GM19351 (cell line): ENCODE results near the gene NELL2.
"Not testable (repeated sequence)": the region's sequence is repeated elsewhere in the genome, so short reads cannot be mapped to it uniquely, and the experiment has no call there.

Source experiments
- ATAC-seq: cut with Tn5 transposase; IDR thresholded peaks from one replicate; pipeline ENCODE4 v1.9.1; 2021; ENCODE audit warnings: mild to moderate bottlenecking, moderate library complexity; ENCODE audit not compliant: unreplicated experiment

NELL2 gene

DNA sequence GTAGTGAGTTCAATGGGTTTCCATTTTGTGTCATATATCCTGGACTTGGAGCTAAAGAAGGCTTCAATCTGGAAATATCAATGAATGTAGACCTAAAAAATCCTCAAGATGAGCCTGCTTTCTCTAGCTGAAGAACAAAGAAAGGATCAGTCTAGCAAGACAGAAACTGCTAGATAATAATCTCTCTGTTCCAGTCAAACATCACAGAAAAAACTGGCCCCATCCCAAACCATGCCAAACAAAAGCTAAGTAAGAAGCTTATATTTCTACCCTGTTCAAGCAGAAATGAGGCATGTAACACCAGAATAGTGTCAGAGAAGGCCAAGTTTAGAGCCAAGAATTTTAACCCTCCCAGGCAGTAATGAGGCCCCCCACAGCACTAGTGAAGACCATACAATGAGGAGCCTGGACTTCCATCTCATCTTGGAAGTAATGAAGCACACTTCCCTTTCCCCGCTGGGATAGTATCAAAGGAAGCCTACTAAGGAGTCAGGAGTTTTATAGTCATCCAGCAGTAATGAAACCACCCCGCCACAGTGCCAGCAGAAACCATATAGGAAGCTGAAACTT, 95.8 kb downstream of the NELL2 start:
- ATAC-seq = no peak

DNA sequence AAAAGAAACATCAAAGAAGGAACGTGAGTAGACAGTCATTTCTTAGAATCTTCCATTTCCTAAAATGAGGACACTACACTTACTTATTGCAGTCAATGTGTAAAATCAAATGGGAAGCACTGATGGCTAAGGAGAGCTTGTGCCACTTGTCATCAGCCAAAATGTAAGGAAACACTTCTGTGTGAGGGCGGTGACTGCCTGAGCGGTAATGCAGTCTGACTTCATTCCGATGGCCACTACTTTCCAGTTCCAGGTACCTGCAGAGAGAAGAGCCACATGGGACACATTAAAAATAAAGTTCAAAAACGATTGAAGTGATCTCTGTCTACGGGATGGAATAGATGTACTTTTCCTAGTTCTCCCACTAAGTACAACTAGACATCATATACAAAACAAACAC, 96.3 kb downstream of the NELL2 start:
- no peak for ATAC-seq

DNA sequence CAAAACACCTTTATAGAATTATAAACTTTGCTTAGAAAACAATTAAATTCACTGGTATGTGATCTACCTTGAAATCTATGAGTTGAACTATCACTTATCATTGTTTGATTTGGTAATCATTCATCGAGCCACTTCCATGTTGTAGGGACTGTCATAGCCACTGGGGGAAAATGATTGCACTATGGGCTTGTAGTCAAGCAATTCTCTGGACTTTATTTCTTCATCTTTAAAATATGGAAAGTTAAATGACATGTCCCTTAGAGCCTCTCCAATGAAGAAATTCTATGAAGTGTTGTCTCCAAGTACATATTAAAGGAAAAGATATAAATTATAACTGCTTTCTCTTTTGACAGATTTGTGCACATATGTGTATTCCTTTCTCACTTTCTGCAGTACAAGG, 97.3 kb downstream of the NELL2 start:
- ATAC-seq = no peak

GRCh38 chr12:44777044-44777443, 99.1 kb downstream of the NELL2 start:
- no peak for ATAC-seq

- ATAC-seq = no peak
Observed at GRCh38 chr12:44775901-44776300, 100.2 kb downstream of the NELL2 start.

- ATAC-seq = peak; percentile 73
Observed at GRCh38 chr12:44774815-44775411, 101.2 kb downstream of the NELL2 start.

GRCh38 chr12:44771485-44772021, 104.6 kb downstream of the NELL2 start:
- ATAC-seq = no peak

GRCh38 chr12:44765796-44766195, 110.3 kb downstream of the NELL2 start:
- no peak for ATAC-seq

DNA sequence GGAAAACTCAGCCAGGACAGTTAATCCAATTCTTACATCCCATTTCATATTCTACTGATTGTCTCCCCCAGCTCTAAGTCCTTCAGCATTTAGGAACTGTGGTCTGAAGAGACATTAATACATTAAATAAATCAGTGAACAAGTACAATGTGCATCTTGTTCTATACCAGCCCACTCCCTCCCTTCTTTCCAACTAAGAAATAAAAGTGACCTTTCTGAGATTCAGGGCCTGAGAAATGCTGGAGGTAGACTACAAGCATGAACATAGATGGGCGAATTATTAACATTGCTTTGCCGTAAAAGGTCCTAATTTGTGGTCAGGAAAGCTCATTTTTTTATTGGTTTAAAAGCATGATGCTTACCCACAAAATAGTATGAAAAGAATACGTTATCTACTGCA, 113.1 kb downstream of the NELL2 start:
- no peak for ATAC-seq

DNA sequence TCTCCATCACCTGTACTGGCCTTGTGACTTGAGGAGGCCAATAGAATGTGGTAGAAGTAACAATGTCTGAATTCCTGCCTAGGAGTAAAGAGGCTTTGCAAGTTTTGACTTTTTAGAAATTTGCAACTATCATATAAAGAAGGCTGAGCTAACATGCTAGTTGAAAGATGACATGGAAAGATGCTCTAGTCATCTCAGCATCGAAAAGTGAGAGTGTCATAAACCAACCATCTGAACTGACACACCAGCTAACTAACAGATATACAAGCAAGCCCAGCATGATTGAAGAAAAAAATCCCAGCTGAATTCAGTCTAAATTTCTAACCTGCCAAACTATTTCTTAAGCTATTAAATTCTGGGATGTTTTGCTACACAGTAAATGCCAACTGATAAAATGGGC, 116.8 kb downstream of the NELL2 start:
- ATAC-seq = no peak

GRCh38 chr12:44750468-44750867, 125.6 kb downstream of the NELL2 start:
- no peak for ATAC-seq

DNA sequence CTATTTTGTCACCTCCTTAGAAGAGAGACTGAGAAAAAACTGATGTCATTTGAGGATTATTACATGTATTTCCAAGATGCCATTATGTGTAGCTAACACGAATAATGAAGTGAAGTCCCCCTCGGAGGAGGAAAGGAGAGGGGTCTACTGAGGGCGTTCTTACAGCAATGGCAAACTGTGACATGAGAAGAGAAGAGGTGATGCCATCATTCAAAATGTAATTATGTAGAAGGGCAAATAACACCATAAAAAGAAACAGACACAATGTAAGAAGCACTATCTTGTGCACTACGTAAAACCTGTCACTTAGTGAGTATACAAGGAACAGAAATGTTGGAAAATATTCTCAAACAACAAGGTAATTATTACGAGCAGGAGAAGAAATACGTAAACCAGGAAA, 126.5 kb downstream of the NELL2 start:
- no peak for ATAC-seq

- no peak for ATAC-seq
Observed at GRCh38 chr12:44748950-44749468, 127.1 kb downstream of the NELL2 start.

GRCh38 chr12:44741292-44741980, 134.7 kb downstream of the NELL2 start:
- ATAC-seq = not testable (repeated sequence)

DNA sequence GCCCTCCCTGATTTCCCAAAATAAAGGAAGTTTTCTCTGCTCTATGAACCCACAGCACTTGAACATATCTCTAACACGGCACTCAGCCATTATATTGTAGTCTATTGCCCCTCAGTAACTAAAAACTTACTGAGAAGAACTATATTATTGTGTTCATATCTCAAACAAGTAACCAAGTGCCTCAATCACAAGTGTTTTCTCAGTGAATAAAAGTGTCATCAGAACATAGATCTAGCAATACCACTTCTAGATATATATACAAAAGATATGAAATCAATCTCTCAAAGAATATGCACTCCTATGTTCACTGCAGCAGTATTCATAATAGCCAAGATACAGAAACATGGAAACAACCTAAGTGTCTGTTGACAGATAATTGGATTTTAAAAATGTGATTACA, 138.1 kb downstream of the NELL2 start:
- ATAC-seq = no peak

- no peak for ATAC-seq
Observed at GRCh38 chr12:44728566-44728965, 147.5 kb downstream of the NELL2 start.

- ATAC-seq = no peak
Observed at GRCh38 chr12:44720265-44720664, 155.8 kb downstream of the NELL2 start.

- ATAC-seq = no peak
Observed at GRCh38 chr12:44717612-44718011, 158.5 kb downstream of the NELL2 start.

DNA sequence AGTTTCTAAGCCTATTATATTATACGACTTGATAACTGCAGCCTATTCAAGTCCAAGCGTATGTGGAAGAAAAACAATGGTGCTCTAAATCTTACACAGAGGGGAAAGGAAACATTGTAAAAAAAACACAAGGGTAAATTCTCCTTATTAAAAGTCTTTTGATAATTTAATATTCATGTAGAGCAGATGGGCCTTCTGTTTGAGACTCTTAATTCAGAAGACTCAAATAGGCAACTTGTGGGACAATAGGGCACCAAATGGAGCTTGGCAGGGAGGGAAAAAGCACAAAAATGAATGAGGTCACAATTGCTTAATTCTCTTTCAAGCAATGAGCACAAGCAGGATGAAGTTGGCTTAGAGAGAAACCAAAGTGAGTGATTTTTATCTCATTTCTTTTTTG, 159.4 kb downstream of the NELL2 start:
- ATAC-seq = no peak

- ATAC-seq = no peak
Observed at GRCh38 chr12:44711736-44712135, 164.4 kb downstream of the NELL2 start.

- no peak for ATAC-seq
Observed at GRCh38 chr12:44709166-44709565, 166.9 kb downstream of the NELL2 start.

GRCh38 chr12:44708218-44708617, 167.9 kb downstream of the NELL2 start:
- ATAC-seq = no peak
